ENCODE results near the gene DAD1. TPM values are rescaled to one million over a fixed set of nuclear protein-coding genes. Genes with fewer than 3 reads are reported as not detected.
"Not testable (repeated sequence)": the region's sequence is repeated elsewhere in the genome, so short reads cannot be mapped to it uniquely, and the experiment has no call there.

Gene DAD1
- total RNA-seq, 1 experiment from 2014 or later, result 157 TPM

GRCh38 chr14:22552001-22552826, 36.8 kb downstream of the DAD1 start:
- no peak for DNase-seq (ENCODE audit: low spot score)

DNA sequence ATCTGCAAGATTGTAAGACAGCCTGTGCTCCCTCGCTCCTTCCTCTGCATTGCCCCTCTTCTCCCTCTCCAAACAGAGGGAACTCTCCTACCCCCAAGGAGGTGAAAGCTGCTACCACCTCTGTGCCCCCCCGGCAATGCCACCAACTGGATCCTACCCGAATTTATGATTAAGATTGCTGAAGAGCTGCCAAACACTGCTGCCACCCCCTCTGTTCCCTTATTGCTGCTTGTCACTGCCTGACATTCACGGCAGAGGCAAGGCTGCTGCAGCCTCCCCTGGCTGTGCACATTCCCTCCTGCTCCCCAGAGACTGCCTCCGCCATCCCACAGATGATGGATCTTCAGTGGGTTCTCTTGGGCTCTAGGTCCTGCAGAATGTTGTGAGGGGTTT, 37.4 kb downstream of the DAD1 start:
- no peak for DNase-seq (ENCODE audit: low spot score)

GRCh38 chr14:22549981-22550673, 38.9 kb downstream of the DAD1 start:
- DNase-seq (ENCODE audit: low spot score), result peak; percentile 25

GRCh38 chr14:22549324-22549962, 39.6 kb downstream of the DAD1 start:
- no peak for DNase-seq (ENCODE audit: low spot score)

GRCh38 chr14:22547948-22548750, 40.9 kb downstream of the DAD1 start:
- no peak for DNase-seq (ENCODE audit: low spot score)

DNA sequence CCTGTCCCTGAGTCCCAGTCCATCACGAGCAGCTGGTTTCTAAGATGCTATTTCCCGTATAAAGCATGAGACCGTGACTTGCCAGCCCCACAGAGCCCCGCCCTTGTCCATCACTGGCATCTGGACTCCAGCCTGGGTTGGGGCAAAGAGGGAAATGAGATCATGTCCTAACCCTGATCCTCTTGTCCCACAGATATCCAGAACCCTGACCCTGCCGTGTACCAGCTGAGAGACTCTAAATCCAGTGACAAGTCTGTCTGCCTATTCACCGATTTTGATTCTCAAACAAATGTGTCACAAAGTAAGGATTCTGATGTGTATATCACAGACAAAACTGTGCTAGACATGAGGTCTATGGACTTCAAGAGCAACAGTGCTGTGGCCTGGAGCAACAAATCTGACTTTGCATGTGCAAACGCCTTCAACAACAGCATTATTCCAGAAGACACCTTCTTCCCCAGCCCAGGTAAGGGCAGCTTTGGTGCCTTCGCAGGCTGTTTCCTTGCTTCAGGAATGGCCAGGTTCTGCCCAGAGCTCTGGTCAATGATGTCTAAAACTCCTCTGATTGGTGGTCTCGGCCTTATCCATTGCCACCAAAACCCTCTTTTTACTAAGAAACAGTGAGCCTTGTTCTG, 41.6 kb downstream of the DAD1 start:
- DNase-seq (ENCODE audit: low spot score), result peak; percentile 46

GRCh38 chr14:22546722-22547071, 42.3 kb downstream of the DAD1 start:
- DNase-seq (ENCODE audit: low spot score), result no peak

- peak; percentile 74 for DNase-seq (ENCODE audit: low spot score)
Measured at GRCh38 chr14:22545842-22546721, 42.9 kb downstream of the DAD1 start.

DNA sequence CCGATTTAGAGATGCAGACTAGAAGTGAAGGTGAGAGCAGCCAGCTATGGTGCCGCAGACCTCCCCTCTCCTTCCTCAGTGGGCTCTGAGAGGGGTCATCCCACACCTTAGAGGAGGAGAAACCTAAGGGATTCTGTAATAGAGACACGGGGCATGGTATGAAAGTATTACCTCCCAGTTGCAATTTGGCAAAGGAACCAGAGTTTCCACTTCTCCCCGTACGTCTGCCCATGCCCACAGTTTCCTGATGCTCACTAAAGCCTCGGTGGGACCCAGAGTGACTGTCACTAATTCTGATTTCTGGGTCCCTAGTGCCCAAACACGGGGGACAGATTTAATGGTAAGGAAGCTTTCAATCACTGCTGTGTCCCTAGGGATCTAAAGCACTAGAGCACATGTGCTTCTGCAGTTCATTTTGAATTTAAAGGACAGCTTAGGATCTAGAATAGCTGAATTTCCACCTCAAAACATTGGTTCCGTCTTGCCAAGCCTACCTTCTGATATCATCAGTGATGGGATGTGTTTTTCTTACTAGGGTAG, 44.1 kb downstream of the DAD1 start:
- DNase-seq (ENCODE audit: low spot score), result no peak

GRCh38 chr14:22544406-22544805, 44.6 kb downstream of the DAD1 start:
- no peak for DNase-seq (ENCODE audit: low spot score)

- not testable (repeated sequence) for DNase-seq (ENCODE audit: low spot score)
Measured at GRCh38 chr14:22543570-22544357, 45.3 kb downstream of the DAD1 start.

- DNase-seq (ENCODE audit: low spot score), result no peak
Measured at GRCh38 chr14:22542360-22542759, 46.7 kb downstream of the DAD1 start.

DNA sequence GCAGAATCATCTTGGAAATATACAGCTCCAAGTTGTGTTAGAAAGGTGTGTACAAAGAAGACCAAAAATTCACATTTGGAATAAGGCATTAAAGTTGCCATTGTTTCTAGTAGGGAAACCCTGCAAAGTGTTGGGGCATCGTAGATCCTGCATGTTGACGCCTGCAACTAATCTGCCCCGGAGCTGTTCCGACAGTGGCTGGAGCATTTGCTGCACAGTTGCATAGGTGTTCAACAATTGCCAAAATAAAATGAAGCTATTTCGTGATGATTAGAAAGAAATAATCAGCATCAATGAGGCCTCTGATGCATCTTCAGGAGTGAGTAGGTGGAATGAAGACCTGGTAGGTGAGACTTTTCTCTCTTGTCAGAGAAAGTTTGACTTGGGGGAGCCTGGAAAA, 47.3 kb downstream of the DAD1 start:
- DNase-seq (ENCODE audit: low spot score), result no peak

DNA sequence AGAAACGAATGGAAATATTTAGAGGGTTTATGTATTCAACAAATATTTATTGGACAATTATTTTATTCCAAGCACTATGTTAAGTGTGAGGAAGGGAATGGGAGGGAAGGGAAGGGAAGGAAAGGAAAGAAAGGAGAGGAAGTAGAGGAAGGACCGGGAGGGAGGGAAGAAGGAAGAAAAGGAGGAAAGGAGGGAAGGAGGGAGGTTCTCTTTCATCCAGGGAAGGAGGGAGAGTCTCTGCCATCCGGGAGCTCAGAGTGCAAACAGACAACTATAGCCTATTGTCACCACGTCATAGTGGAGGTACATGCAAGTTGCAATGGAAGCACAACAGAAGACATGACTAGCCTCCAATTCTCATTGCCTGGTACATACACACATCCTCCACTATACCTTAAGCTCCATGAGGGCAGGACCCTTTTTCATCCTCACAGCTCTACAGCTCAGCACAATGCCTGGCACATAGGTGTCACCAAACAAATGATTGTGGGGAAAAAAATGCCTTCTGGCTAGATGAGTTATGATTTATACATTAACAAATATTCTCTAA, 48.1 kb downstream of the DAD1 start:
- no peak for DNase-seq (ENCODE audit: low spot score)

- DNase-seq (ENCODE audit: low spot score), result no peak
Measured at GRCh38 chr14:22540293-22540692, 48.7 kb downstream of the DAD1 start.

- DNase-seq (ENCODE audit: low spot score), result no peak
Measured at GRCh38 chr14:22539831-22540230, 49.2 kb downstream of the DAD1 start.

- no peak for DNase-seq (ENCODE audit: low spot score)
Measured at GRCh38 chr14:22538671-22539228, 50.3 kb downstream of the DAD1 start.

- DNase-seq (ENCODE audit: low spot score), result no peak
Measured at GRCh38 chr14:22537436-22538310, 51.4 kb downstream of the DAD1 start.

Data from A172 (cell line).